Astrocyte (in vitro differentiated cells and primary cell): ENCODE measurements around the gene COMMD10. TPM values are rescaled to one million over a fixed set of nuclear protein-coding genes. Genes with fewer than 3 reads are reported as not detected.
A peak's percentile ranks its signal among the peaks of the same experiment; 100 is the strongest.

Source experiments
- DNase-seq: peaks from one replicate; pipeline ENCODE4 v3.0.0-alpha.2; 2010; ENCODE audit warnings: low read depth
- FAIRE-seq: peaks from 2 replicates; lab custom pipeline; 2011; peaks lifted over from hg19 to GRCh38; lab: Jason Lieb, UNC
- H2AFZ ChIP-seq: 2 replicates; pipeline ENCODE4 v1.6.0; 2012; ENCODE audit warnings: low read depth, low read length, inconsistent platforms
- H3K27ac ChIP-seq: 2 replicates; pipeline ENCODE4 v1.5.1; 2011; ENCODE audit warnings: low read depth, low read length, inconsistent platforms
- H3K27me3 ChIP-seq: 2 replicates; pipeline ENCODE4 v1.6.0; 2011; ENCODE audit warnings: low read length, inconsistent platforms; ENCODE audit not compliant: insufficient read depth
- H3K36me3 ChIP-seq: 2 replicates; pipeline ENCODE4 v1.5.1; 2011; ENCODE audit warnings: low read length, inconsistent platforms; ENCODE audit not compliant: insufficient read depth
- H3K4me1 ChIP-seq: 2 replicates; pipeline ENCODE4 v1.5.1; 2011; ENCODE audit warnings: low read length, inconsistent platforms; ENCODE audit not compliant: insufficient read depth
- H3K4me2 ChIP-seq: 2 replicates; pipeline ENCODE4 v1.6.0; 2012; ENCODE audit warnings: low read length, inconsistent platforms
- H3K4me3 ChIP-seq: 2 replicates; pipeline ENCODE4 v1.5.1; 2011; ENCODE audit warnings: low read depth, mild to moderate bottlenecking, low read length, inconsistent platforms; ENCODE audit not compliant: insufficient read depth
- H3K79me2 ChIP-seq: 2 replicates; pipeline ENCODE4 v1.6.0; 2012; ENCODE audit warnings: mild to moderate bottlenecking, low read length, inconsistent platforms; ENCODE audit not compliant: insufficient read depth
- H3K9ac ChIP-seq: 2 replicates; pipeline ENCODE4 v1.6.0; 2012; ENCODE audit warnings: mild to moderate bottlenecking, low read length, inconsistent platforms
- H3K9me3 ChIP-seq: 2 replicates; pipeline ENCODE4 v1.5.1; 2012; ENCODE audit warnings: low read depth, mild to moderate bottlenecking, low read length, inconsistent platforms; ENCODE audit not compliant: insufficient read depth
- H4K20me1 ChIP-seq: 2 replicates; pipeline ENCODE4 v1.6.0; 2012; ENCODE audit warnings: low read length, inconsistent platforms; ENCODE audit not compliant: insufficient read depth
- H3K27ac Mint-ChIP-seq: one replicate; pipeline ENCODE4 v1.8.0; 2021; ENCODE audit warnings: mild to moderate bottlenecking, mixed read lengths; ENCODE audit not compliant: unreplicated experiment
- H3K27me3 Mint-ChIP-seq: one replicate; pipeline ENCODE4 v1.8.0; 2021; ENCODE audit warnings: low read depth, mixed read lengths; ENCODE audit not compliant: unreplicated experiment
- H3K36me3 Mint-ChIP-seq: one replicate; pipeline ENCODE4 v1.8.0; 2021; ENCODE audit warnings: low read depth, mixed read lengths; ENCODE audit not compliant: unreplicated experiment
- H3K4me1 Mint-ChIP-seq: one replicate; pipeline ENCODE4 v1.8.0; 2021; ENCODE audit warnings: low read depth, mixed read lengths; ENCODE audit not compliant: unreplicated experiment
- H3K4me3 Mint-ChIP-seq: one replicate; pipeline ENCODE4 v1.8.0; 2021; ENCODE audit warnings: mild to moderate bottlenecking, moderate library complexity, mixed read lengths; ENCODE audit not compliant: unreplicated experiment
- H3K9me3 Mint-ChIP-seq: one replicate; pipeline ENCODE4 v1.8.0; 2021; ENCODE audit warnings: mild to moderate bottlenecking, mixed read lengths; ENCODE audit not compliant: unreplicated experiment
- EZH2 ChIP-seq: IDR thresholded peaks from 2 replicates; pipeline ENCODE4 v1.6.1; 2012; ENCODE audit warnings: mild to moderate bottlenecking, low read length, inconsistent platforms; ENCODE audit not compliant: insufficient read depth
- total RNA-seq: library from RNA; stranded (reverse); gene quantifications from 2 replicates; pipeline ENCODE4 v1.2.1, GENCODE V29; 2021
- TF ChIP-seq, protein P1 (sequence below): IDR thresholded peaks from 2 replicates; pipeline ENCODE4 v1.5.1; 2011; ENCODE audit warnings: low read depth, mild to moderate bottlenecking, inconsistent platforms, low read length, moderate library complexity; ENCODE audit not compliant: insufficient read depth

COMMD10 gene
- total RNA-seq, 1 donor from 2014 or later = 18.1 TPM

DNA sequence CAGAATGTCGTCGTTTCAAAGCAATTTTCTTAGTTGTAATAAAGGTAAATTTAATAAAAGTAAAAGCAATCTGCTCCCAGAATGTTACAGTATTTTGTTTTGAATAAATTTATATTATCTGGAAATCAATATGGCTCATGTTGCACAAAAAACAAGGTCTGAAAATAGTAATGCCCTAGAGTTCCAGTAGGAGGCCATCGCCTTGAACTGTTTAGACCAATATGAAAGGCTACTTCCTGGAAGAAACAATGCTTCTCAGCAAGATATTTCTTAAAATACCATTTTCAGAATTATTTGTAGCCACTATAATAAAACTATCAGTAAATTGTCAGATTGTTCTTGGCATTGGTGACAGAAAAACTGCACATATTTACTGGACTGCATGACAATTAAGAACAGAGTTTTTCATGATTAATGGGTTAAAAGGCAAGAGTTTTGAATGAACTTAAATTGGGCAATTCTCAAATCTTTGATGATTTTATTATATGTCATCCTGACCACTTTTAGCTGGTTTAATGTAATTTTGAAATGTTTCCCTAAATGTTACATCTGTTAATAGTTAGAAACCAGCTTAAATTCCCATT lies 153.2 kb downstream of the COMMD10 start:
- no peaks in the 10 kb centered on the region for H3K4me1 Mint-ChIP-seq
- TF ChIP-seq EZH2 = no peak
- TF ChIP-seq, protein P1, sequence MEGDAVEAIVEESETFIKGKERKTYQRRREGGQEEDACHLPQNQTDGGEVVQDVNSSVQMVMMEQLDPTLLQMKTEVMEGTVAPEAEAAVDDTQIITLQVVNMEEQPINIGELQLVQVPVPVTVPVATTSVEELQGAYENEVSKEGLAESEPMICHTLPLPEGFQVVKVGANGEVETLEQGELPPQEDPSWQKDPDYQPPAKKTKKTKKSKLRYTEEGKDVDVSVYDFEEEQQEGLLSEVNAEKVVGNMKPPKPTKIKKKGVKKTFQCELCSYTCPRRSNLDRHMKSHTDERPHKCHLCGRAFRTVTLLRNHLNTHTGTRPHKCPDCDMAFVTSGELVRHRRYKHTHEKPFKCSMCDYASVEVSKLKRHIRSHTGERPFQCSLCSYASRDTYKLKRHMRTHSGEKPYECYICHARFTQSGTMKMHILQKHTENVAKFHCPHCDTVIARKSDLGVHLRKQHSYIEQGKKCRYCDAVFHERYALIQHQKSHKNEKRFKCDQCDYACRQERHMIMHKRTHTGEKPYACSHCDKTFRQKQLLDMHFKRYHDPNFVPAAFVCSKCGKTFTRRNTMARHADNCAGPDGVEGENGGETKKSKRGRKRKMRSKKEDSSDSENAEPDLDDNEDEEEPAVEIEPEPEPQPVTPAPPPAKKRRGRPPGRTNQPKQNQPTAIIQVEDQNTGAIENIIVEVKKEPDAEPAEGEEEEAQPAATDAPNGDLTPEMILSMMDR = no peak
- no peak for FAIRE-seq

DNA sequence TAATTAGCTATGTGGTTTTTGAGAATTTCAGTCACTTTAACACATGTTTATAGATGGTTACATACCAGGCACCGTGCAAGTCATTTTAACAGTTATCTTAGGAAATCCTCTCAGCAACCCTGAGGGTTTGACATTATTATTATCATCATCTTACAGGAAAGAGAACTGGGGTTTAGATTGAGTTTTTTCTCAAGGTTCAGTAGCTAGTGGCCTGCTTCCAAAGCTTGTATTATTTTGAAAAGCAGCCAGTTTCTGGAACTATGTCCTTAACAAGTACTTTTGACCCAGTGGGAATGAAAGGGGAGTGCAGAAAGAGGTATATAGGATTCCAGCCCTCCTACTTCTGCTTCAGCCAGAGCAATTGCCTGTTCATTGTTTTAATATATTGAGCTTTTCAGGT lies 157.5 kb downstream of the COMMD10 start:
- Mint-ChIP-seq H3K36me3 (peaks cover 3% of the 10 kb centered on the region), H3K27ac (no peak overlapping the region), H3K9me3 (peaks cover 2% of the 10 kb centered on the region), H3K4me3 (no peak overlapping the region), H3K4me1 (no peaks in the 10 kb centered on the region), H3K27me3 (no peaks in the 10 kb centered on the region)
- Histone ChIP-seq H3K4me2 (no peak overlapping the region), H4K20me1 (no peaks in the 10 kb centered on the region), H3K4me1 (no peaks in the 10 kb centered on the region), H3K9me3 (no peaks in the 10 kb centered on the region), H3K9ac (no peak overlapping the region), H3K27me3 (no peaks in the 10 kb centered on the region), H3K4me3 (no peak overlapping the region), H3K36me3 (no peaks in the 10 kb centered on the region), H3K27ac (no peak overlapping the region), H2AFZ (no peak overlapping the region), H3K79me2 (no peaks in the 10 kb centered on the region)
- FAIRE-seq (no peak), DNase-seq (peak; percentile 7)
- TF ChIP-seq, protein P1 = no peak
- TF ChIP-seq EZH2 = no peak

More for the DNA sequence above, 153.2 kb downstream of the COMMD10 start:
- Histone ChIP-seq H2AFZ (no peak overlapping the region), H3K27me3 (no peaks in the 10 kb centered on the region), H4K20me1 (no peaks in the 10 kb centered on the region), H3K27ac (no peak overlapping the region), H3K9ac (no peak overlapping the region), H3K9me3 (no peaks in the 10 kb centered on the region), H3K79me2 (no peaks in the 10 kb centered on the region), H3K4me1 (no peaks in the 10 kb centered on the region), H3K36me3 (no peaks in the 10 kb centered on the region), H3K4me3 (no peak overlapping the region), H3K4me2 (no peak overlapping the region)
- DNase-seq = no peak
- no peak overlapping the region for H3K27ac Mint-ChIP-seq
- no peaks in the 10 kb centered on the region for H3K36me3 Mint-ChIP-seq
- H3K4me3 Mint-ChIP-seq = no peak overlapping the region
- H3K9me3 Mint-ChIP-seq = no peaks in the 10 kb centered on the region
- H3K27me3 Mint-ChIP-seq = no peaks in the 10 kb centered on the region

DNA sequence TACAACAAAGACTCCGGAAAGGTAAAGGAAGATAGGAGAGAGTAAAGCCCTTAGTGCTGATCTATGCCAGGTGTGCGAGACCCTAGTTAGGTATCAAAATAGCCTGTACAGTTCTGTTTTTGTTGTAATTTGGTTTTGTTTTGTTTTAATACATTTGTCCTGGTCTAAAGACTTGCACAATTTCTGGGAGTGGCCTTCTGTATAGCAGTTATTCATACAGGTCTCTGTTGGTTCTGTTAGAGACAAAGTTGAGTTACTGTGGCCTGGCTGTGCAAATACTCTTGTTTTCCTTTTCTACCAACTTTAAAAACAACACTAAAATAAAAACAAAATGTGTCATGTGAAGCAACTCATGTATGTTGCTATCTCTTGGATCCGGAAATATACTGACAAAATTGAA lies 163.6 kb downstream of the COMMD10 start:
- no peaks in the 10 kb centered on the region for H3K27me3 Mint-ChIP-seq
- H3K4me3 Mint-ChIP-seq = no peak overlapping the region
- FAIRE-seq = no peak
- no peaks in the 10 kb centered on the region for H3K36me3 ChIP-seq
- peaks cover 4% of the 10 kb centered on the region for H3K9me3 Mint-ChIP-seq
- no peaks in the 10 kb centered on the region for H3K4me1 Mint-ChIP-seq
- no peak for DNase-seq
- H4K20me1 ChIP-seq = no peaks in the 10 kb centered on the region
- H3K79me2 ChIP-seq = no peaks in the 10 kb centered on the region
- no peak overlapping the region for H2AFZ ChIP-seq
- no peaks in the 10 kb centered on the region for H3K4me1 ChIP-seq
- no peak overlapping the region for H3K4me3 ChIP-seq
- no peak overlapping the region for H3K27ac Mint-ChIP-seq
- H3K4me2 ChIP-seq = no peak overlapping the region
- H3K27me3 ChIP-seq = no peaks in the 10 kb centered on the region
- TF ChIP-seq, protein P1 = no peak
- TF ChIP-seq EZH2 = no peak
- no peak overlapping the region for H3K9ac ChIP-seq
- no peak overlapping the region for H3K27ac ChIP-seq
- H3K9me3 ChIP-seq = no peaks in the 10 kb centered on the region
- H3K36me3 Mint-ChIP-seq = peaks cover 3% of the 10 kb centered on the region
